ENCODE measurements around the gene DOCK6. TPM values are rescaled to one million over a fixed set of nuclear protein-coding genes. Genes with fewer than 3 reads are reported as not detected.
A peak's percentile ranks its signal among the peaks of the same experiment; 100 is the strongest.

DOCK6 gene
- polyA plus RNA-seq, 1 donor (not counting 4 experiments of a cell fraction or from before 2014, with no cell fraction given) = 9.1 TPM

GRCh38 chr19:11265785-11266236 is 3.5 kb upstream of the DOCK6 start:
- peak overlapping the region; percentile 35 for H2AFZ ChIP-seq (ENCODE audit: control insufficient read depth, low read length)
- peak overlapping the region; percentile 5 for H3K27ac ChIP-seq (ENCODE audit: control insufficient read depth, insufficient read depth, low read length)

GRCh38 chr19:11265177-11265784 is 3.0 kb upstream of the DOCK6 start:
- Histone ChIP-seq H3K4me2 (ENCODE audit: control insufficient read depth, extremely low read depth, insufficient read depth, low read depth, low read length) (peak overlapping the region; percentile 39), H3K4me3 (ENCODE audit: control insufficient read depth in 2 of 3, extremely low read depth in 1 of 3, insufficient read depth in 2 of 3, low read depth in 1 of 3, low read length in 3 of 3) (no peak overlapping the region), H3K27ac (ENCODE audit: control insufficient read depth, insufficient read depth, low read length) (peak overlapping the region; percentile 5), H3K27me3 (ENCODE audit: control insufficient read depth, extremely low read depth, insufficient read depth, low read length) (no peaks in the 10 kb centered on the region), H4K20me1 (ENCODE audit: control insufficient read depth, extremely low read depth, insufficient read depth, low read length) (no peaks in the 10 kb centered on the region), H2AFZ (ENCODE audit: control insufficient read depth, low read length) (peak overlapping the region; percentile 35), H3K9ac (ENCODE audit: control insufficient read depth, extremely low read depth, insufficient read depth, low read length) (peak overlapping the region; percentile 1), H3K4me1 (ENCODE audit: control insufficient read depth, extremely low read depth, insufficient read depth, low read length) (peaks cover 34% of the 10 kb centered on the region), H3K9me3 (ENCODE audit: control insufficient read depth, low read depth, low read length) (no peaks in the 10 kb centered on the region), H3K9me1 (ENCODE audit: control insufficient read depth, extremely low read depth, insufficient read depth, low read length) (no peaks in the 10 kb centered on the region), H3K36me3 (ENCODE audit: control insufficient read depth in 2 of 2, extremely low read depth in 1 of 2, insufficient read depth in 2 of 2, low read length in 2 of 2) (no peaks in the 10 kb centered on the region), H3K79me2 (ENCODE audit: control insufficient read depth, insufficient read depth, low read length) (no peaks in the 10 kb centered on the region)
- dilution Hi-C loops (cut with MboI; ENCODE audit: extremely low pct_ligation_motif_present, low sequenced_read_pairs) = no loop called here
- no peak for DNase-seq (ENCODE audit: low read depth, low spot score)
- FAIRE-seq = peak; percentile 92
- TF ChIP-seq CTCF (optimal IDR thresholded peaks at IDR 0.05 in 1 of 3, IDR thresholded peaks at IDR 0.05 in 1 of 3, conservative IDR thresholded peaks at IDR 0.05 in 1 of 3; ENCODE audit: extremely low read depth in 1 of 3, insufficient read depth in 2 of 3, low read length in 3 of 3) = no peak

More at GRCh38 chr19:11265785-11266236, 3.5 kb upstream of the DOCK6 start:
- dilution Hi-C loops (cut with MboI; ENCODE audit: extremely low pct_ligation_motif_present, low sequenced_read_pairs) = no loop called here
- no peak for TF ChIP-seq CTCF (optimal IDR thresholded peaks at IDR 0.05 in 1 of 3, IDR thresholded peaks at IDR 0.05 in 1 of 3, conservative IDR thresholded peaks at IDR 0.05 in 1 of 3; ENCODE audit: extremely low read depth in 1 of 3, insufficient read depth in 2 of 3, low read length in 3 of 3)
- no peak for TF ChIP-seq EZH2 (IDR thresholded peaks at IDR 0.05; ENCODE audit: low read length)
- H4K20me1 ChIP-seq (ENCODE audit: control insufficient read depth, extremely low read depth, insufficient read depth, low read length) = no peaks in the 10 kb centered on the region
- H3K9me1 ChIP-seq (ENCODE audit: control insufficient read depth, extremely low read depth, insufficient read depth, low read length) = no peaks in the 10 kb centered on the region
- DNase-seq (ENCODE audit: low read depth, low spot score) = peak; percentile 52
- H3K79me2 ChIP-seq (ENCODE audit: control insufficient read depth, insufficient read depth, low read length) = no peaks in the 10 kb centered on the region
- no peak overlapping the region for H3K4me3 ChIP-seq (ENCODE audit: control insufficient read depth in 2 of 3, extremely low read depth in 1 of 3, insufficient read depth in 2 of 3, low read depth in 1 of 3, low read length in 3 of 3)
- peak overlapping the region; percentile 39 for H3K4me2 ChIP-seq (ENCODE audit: control insufficient read depth, extremely low read depth, insufficient read depth, low read depth, low read length)
- no peaks in the 10 kb centered on the region for H3K9me3 ChIP-seq (ENCODE audit: control insufficient read depth, low read depth, low read length)
- peaks cover 34% of the 10 kb centered on the region for H3K4me1 ChIP-seq (ENCODE audit: control insufficient read depth, extremely low read depth, insufficient read depth, low read length)
- no peak overlapping the region for H3K9ac ChIP-seq (ENCODE audit: control insufficient read depth, extremely low read depth, insufficient read depth, low read length)
- H3K27me3 ChIP-seq (ENCODE audit: control insufficient read depth, extremely low read depth, insufficient read depth, low read length) = no peaks in the 10 kb centered on the region
- H3K36me3 ChIP-seq (ENCODE audit: control insufficient read depth in 2 of 2, extremely low read depth in 1 of 2, insufficient read depth in 2 of 2, low read length in 2 of 2) = no peaks in the 10 kb centered on the region
- FAIRE-seq = no peak

Measured in keratinocyte (primary cell).